Skeletal muscle satellite cell (primary cell): ENCODE results near the gene KCNN3.

Source experiments
- H3K27me3 ChIP-seq: 2 replicates; pipeline ENCODE4 v1.7.0; 2013; ENCODE audit warnings: low read length; ENCODE audit not compliant: control insufficient read depth, insufficient read depth
- H3K36me3 ChIP-seq: 2 replicates; pipeline ENCODE4 v1.7.0; 2013; ENCODE audit warnings: mild to moderate bottlenecking, control low read depth, low read length; ENCODE audit not compliant: insufficient read depth
- H3K4me1 ChIP-seq: 2 replicates; pipeline ENCODE4 v1.7.0; 2013; ENCODE audit warnings: low read length; ENCODE audit not compliant: control insufficient read depth, insufficient read depth
- H3K4me2 ChIP-seq: 2 replicates; pipeline ENCODE4 v1.7.0; 2013; ENCODE audit warnings: mild to moderate bottlenecking, low read length
- H3K4me3 ChIP-seq: 2 replicates; pipeline ENCODE4 v1.7.0; 2013; ENCODE audit warnings: low read length
- H3K9ac ChIP-seq: 2 replicates; pipeline ENCODE4 v1.7.0; 2013; ENCODE audit warnings: mild to moderate bottlenecking, low read depth, low read length, moderate library complexity
- H3K9me3 ChIP-seq: replicated peaks from 2 replicates; pipeline ENCODE4 v1.7.0; 2013; ENCODE audit warnings: mild to moderate bottlenecking, control low read depth, low read length

Gene KCNN3

GRCh38 chr1:154770897-154771594, 99.0 kb downstream of the KCNN3 start:
- H3K9me3 ChIP-seq: no peaks in the 10 kb centered on the region
- H3K9ac ChIP-seq: no peak overlapping the region
- no peak overlapping the region for H3K4me2 ChIP-seq
- no peaks in the 10 kb centered on the region for H3K36me3 ChIP-seq
- H3K27me3 ChIP-seq: peaks cover 44% of the 10 kb centered on the region
- H3K4me1 ChIP-seq: peaks cover 7% of the 10 kb centered on the region
- no peak overlapping the region for H3K4me3 ChIP-seq

- H3K36me3 ChIP-seq: no peaks in the 10 kb centered on the region
- peaks cover 7% of the 10 kb centered on the region for H3K4me1 ChIP-seq
- H3K27me3 ChIP-seq: peaks cover 39% of the 10 kb centered on the region
Measured at GRCh38 chr1:154769193-154769895, 100.7 kb downstream of the KCNN3 start.

GRCh38 chr1:154768456-154769125, 101.5 kb downstream of the KCNN3 start:
- Histone ChIP-seq H3K36me3 (no peaks in the 10 kb centered on the region), H3K4me2 (no peak overlapping the region), H3K9ac (no peak overlapping the region), H3K9me3 (no peaks in the 10 kb centered on the region), H3K27me3 (peaks cover 39% of the 10 kb centered on the region), H3K4me3 (no peak overlapping the region), H3K4me1 (peaks cover 7% of the 10 kb centered on the region)

More at GRCh38 chr1:154769193-154769895, 100.7 kb downstream of the KCNN3 start:
- H3K9me3 ChIP-seq: no peaks in the 10 kb centered on the region
- no peak overlapping the region for H3K4me3 ChIP-seq
- no peak overlapping the region for H3K9ac ChIP-seq
- H3K4me2 ChIP-seq: no peak overlapping the region

GRCh38 chr1:154767315-154768240, 102.5 kb downstream of the KCNN3 start:
- peaks cover 42% of the 10 kb centered on the region for H3K27me3 ChIP-seq
- H3K9ac ChIP-seq: no peak overlapping the region
- H3K9me3 ChIP-seq: no peaks in the 10 kb centered on the region
- H3K4me2 ChIP-seq: no peak overlapping the region
- no peak overlapping the region for H3K4me3 ChIP-seq
- H3K36me3 ChIP-seq: no peaks in the 10 kb centered on the region
- H3K4me1 ChIP-seq: peaks cover 7% of the 10 kb centered on the region

GRCh38 chr1:154765970-154766369, 104.1 kb downstream of the KCNN3 start:
- H3K27me3 ChIP-seq: peaks cover 39% of the 10 kb centered on the region
- no peak overlapping the region for H3K4me3 ChIP-seq
- H3K9me3 ChIP-seq: no peaks in the 10 kb centered on the region
- H3K9ac ChIP-seq: no peak overlapping the region
- peaks cover 7% of the 10 kb centered on the region for H3K4me1 ChIP-seq
- H3K4me2 ChIP-seq: no peak overlapping the region
- H3K36me3 ChIP-seq: no peaks in the 10 kb centered on the region

- Histone ChIP-seq H3K9ac (no peak overlapping the region), H3K4me1 (peaks cover 7% of the 10 kb centered on the region), H3K36me3 (no peaks in the 10 kb centered on the region), H3K4me2 (no peak overlapping the region), H3K9me3 (no peaks in the 10 kb centered on the region), H3K27me3 (peaks cover 36% of the 10 kb centered on the region), H3K4me3 (no peak overlapping the region)
Measured at GRCh38 chr1:154764773-154765172, 105.3 kb downstream of the KCNN3 start.

DNA sequence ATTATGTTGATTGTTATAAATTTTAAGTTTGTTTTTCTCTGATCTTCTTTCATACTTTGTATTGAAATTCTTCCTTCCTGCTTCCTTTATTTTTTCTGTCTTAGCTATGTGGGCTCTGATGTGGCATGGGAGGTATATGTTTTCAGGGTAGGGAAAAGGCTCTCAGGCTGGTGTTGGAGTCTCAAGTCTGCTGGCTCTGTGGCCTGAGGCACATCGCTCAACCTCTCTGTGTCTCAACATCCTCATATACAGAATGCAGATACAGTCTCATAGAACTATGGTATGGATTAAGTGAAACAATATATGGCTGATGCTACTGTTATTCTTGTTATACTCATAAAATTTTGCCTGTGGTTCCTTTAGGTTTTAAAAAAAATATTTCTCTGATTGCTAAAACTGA, 105.9 kb downstream of the KCNN3 start:
- H3K9ac ChIP-seq: no peak overlapping the region
- H3K4me2 ChIP-seq: no peak overlapping the region
- no peaks in the 10 kb centered on the region for H3K9me3 ChIP-seq
- no peak overlapping the region for H3K4me3 ChIP-seq
- peaks cover 7% of the 10 kb centered on the region for H3K4me1 ChIP-seq
- H3K27me3 ChIP-seq: peaks cover 40% of the 10 kb centered on the region
- no peaks in the 10 kb centered on the region for H3K36me3 ChIP-seq

DNA sequence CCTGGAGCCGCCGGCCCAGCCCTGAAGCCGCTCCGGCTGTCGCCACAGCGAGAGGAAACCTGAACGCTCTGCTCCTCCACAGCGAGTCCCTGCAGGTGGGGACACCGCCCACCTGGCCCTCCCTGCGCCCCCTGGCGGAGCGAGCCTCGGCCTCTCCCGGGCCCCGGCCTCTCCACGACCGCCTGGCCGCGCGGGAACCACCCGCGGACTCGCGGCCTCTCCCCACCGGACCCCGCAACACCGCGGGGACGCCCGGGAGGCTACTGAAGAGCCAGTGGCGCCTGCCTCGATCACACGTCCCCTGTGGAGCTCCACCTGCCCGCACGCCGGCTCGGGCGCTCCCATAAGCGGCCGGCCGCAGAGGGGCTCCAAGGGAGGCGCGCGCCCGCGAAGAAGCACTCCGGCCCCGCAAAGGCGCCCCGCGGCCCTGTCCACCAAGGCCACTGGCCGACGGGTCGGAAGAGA, 109.6 kb downstream of the KCNN3 start:
- no peaks in the 10 kb centered on the region for H3K36me3 ChIP-seq
- no peak overlapping the region for H3K9ac ChIP-seq
- H3K27me3 ChIP-seq: peaks cover 41% of the 10 kb centered on the region
- no peaks in the 10 kb centered on the region for H3K4me1 ChIP-seq
- H3K4me3 ChIP-seq: no peak overlapping the region
- H3K9me3 ChIP-seq: no peaks in the 10 kb centered on the region
- H3K4me2 ChIP-seq: no peak overlapping the region

DNA sequence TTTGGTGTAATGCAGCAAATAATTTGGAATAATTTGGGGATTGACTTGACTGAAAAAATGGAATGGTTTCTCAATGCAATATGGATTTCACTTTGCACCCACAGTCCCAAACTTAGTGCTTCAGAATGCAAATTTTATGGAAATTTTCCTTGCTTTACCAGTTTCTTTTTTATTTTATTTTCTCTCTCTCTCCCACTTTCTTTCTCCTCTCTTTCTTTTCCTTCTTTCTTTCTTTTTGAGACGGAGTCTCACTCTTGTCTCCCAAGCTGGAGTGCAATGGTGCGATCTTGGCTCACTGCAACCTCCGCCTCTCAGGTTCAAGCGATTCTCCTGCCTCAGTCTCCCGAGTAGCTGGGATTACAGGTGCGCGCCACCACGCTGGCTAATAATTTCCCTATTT, 110.3 kb downstream of the KCNN3 start:
- Histone ChIP-seq H3K4me1 (no peaks in the 10 kb centered on the region), H3K36me3 (no peaks in the 10 kb centered on the region), H3K9ac (no peak overlapping the region), H3K4me2 (no peak overlapping the region), H3K4me3 (no peak overlapping the region), H3K9me3 (no peaks in the 10 kb centered on the region), H3K27me3 (peaks cover 35% of the 10 kb centered on the region)

GRCh38 chr1:154759196-154759595, 110.9 kb downstream of the KCNN3 start:
- H3K4me2 ChIP-seq: no peak overlapping the region
- H3K4me1 ChIP-seq: no peaks in the 10 kb centered on the region
- no peaks in the 10 kb centered on the region for H3K9me3 ChIP-seq
- H3K27me3 ChIP-seq: peaks cover 35% of the 10 kb centered on the region
- no peak overlapping the region for H3K9ac ChIP-seq
- H3K4me3 ChIP-seq: no peak overlapping the region
- H3K36me3 ChIP-seq: no peaks in the 10 kb centered on the region

- Histone ChIP-seq H3K9ac (no peak overlapping the region), H3K27me3 (peaks cover 30% of the 10 kb centered on the region), H3K4me2 (no peak overlapping the region), H3K36me3 (no peaks in the 10 kb centered on the region), H3K4me3 (no peak overlapping the region), H3K4me1 (no peaks in the 10 kb centered on the region), H3K9me3 (no peaks in the 10 kb centered on the region)
Measured at GRCh38 chr1:154758346-154758745, 111.7 kb downstream of the KCNN3 start.
